GM20431 (cell line): Measurements from ENCODE around the gene PGLYRP2.
"Not testable (repeated sequence)": the region's sequence is repeated elsewhere in the genome, so short reads cannot be mapped to it uniquely, and the experiment has no call there.

Experiments
- in situ Hi-C: fragments of 300-500 bp; cut with MseI, MboI; formaldehyde crosslinking; loops from one replicate; pipeline ENCODE4 v1.15.0; 2020; ENCODE audit warnings: low sequenced_read_pairs; ENCODE audit not compliant: unreplicated experiment

The PGLYRP2 gene

GRCh38 chr19:15479391-15480345 is at the start of gene PGLYRP2:
Gene PGLYRP2, minus strand, starts transcription at chr19:15479501. Its CDS starts 130 bp downstream, at chr19:15479371.
- in situ Hi-C loops: no loop called here

DNA sequence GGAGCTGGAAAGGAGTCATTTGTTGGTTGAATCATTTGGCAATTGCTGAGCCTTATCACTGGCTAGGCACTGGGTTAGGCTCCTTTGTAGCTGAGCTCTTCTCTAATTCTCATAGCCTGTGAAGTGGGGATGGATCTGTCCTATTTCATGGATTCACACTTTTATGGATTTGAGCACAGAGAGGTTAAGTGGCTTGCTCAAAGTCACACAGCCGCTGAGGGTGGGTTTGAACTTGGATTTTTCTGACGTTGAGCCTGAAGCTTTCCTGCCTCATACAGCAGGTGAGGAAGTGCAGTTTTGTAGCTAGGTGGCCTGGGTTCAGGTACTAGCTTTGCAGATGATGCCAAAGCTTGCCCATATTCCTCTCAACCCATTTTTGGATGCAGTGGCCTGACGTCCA is 48.4 kb upstream of the PGLYRP2 start:
- in situ Hi-C loops: no loop called here

DNA sequence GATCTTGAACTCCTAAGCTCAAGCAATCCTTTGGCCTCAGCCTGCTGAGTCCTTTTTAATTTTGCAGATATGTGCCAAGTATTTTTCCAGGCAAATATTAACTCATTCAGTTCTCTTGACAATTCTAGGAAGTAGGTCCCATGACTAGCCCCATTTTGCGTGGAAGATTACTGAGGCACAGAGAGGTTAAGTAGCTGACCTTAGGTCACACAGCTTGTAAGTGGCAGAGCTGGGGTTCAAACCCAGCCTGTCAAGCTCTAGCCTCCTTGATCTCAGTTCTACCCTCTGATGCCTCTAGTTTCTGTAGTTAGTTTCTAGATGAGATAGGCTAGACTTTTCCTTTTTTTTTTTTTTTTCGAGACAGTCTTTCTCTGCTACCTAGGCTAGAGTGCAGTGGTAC is 47.1 kb upstream of the PGLYRP2 start:
- in situ Hi-C loops: no loop called here

DNA sequence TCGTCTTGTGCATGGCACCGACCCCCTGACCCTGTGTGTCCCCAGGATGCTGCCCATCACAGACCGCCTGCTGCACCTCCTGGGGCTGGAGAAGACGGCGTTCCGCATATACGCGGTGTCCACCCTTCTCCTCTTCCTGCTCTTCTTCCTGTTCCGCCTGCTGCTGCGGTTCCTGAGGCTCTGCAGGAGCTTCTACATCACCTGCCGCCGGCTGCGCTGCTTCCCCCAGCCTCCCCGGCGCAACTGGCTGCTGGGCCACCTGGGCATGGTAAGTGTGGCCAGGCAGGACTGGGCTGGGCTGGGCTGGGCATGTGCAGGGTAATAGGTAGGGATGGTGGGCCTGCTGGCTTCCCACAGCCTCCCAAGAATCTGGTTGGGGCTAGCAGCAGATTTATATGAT is 46.0 kb upstream of the PGLYRP2 start:
- in situ Hi-C loops: no loop called here

DNA sequence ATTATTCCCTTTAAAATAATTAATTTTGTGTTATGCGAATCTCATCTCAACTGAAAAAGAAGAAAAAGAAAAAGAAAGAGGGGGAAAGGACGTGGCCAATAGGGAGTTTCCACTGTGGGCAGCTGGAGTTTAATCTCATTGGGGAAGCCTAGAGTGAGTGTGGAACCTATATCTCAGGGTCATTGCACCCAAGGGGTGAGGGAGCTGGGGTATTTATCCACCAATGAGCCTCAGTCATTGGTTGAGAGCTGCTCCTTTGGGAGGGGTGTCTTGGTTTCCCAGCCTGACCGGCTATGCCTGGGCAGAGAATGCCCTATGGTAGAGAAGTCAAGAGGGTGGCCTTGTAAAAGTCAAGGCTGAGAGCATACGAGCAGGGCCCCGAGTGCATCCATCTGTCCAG is 45.5 kb upstream of the PGLYRP2 start:
- in situ Hi-C loops: no loop called here

GRCh38 chr19:15519433-15519976 is 40.2 kb upstream of the PGLYRP2 start:
- in situ Hi-C loops: no loop called here

GRCh38 chr19:15517778-15518177 is 38.5 kb upstream of the PGLYRP2 start:
- in situ Hi-C loops: no loop called here

DNA sequence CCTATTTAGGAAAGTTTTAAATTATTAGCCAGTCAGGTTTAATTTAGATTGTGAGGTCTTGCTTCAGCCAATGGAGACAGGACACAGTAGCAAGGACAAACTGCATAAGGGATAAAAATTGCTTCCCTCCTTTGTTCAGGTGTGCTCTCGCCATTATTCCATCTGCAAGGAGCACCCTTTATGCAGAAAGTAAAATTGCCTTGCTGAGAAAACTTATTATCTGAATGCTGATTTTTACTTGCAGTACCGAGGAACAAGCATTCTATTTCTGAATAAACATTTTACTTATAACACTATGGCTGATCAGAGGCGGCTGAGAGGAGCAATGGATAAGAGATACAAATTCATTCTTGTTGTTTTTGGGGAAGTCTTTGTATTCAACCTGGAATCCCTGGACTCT is 37.1 kb upstream of the PGLYRP2 start:
- in situ Hi-C loops: no loop called here

DNA sequence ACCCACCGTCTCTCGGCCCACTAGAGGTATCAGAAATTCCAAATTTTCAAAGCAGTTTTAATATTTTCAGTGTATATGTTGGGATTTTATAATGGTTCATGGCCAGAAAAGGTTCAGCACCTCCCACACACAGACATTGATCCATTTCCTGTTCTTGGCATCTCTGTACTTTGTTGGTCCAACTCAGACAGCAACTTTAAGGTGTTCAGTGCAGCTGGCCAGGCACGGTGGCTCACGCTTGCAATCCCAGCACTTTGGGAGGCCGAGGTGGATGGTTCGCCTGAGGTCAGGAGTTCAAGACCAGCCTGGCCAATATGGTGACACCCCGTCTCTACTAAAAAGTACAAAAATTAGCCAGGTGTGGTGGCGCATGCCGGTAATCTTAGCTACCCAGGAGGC is 35.9 kb upstream of the PGLYRP2 start:
- in situ Hi-C loops: not testable (repeated sequence)

- in situ Hi-C loops: no loop called here
Measured at GRCh38 chr19:15511671-15512424, 32.5 kb upstream of the PGLYRP2 start.

DNA sequence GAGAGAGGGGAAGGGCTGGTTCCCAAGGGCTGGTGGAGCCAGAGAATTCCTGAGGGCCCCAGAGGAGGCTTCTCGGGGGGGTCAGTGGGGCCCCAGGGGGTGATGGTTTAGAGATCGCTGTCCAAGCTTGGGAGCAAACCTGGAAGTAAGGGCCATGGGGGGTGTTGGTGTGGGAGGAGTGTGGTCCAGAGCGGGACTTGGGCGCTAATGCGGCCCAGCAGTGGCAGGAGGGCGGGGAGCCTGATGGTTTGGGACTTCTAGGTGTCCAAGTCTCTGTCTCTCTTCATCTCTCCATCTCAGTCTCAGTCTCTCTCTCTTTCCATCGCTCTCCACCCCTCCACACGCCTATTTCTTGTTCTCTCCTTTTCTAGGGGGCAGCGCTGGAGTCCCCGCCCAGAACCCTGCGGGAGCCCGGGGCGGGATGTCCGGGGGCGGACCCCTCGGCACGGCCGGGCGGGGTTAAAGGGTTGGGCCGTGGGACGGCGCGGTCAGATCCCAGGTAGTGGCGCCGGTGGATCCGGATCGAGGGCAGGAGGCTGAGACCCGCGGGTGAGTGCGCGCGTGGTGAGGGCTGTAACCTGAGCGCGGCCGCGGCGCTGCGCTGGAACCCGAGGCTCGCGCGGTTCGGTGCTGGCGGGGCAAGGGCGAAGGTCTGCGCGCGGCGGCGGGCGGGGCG is 28.9 kb upstream of the PGLYRP2 start, which contains the start of gene CYP4F22:
Gene CYP4F22, plus strand, starts transcription at position 491 of the 676 bp plus-strand sequence. CDS start 16,812 bp downstream, outside the sequence.
- in situ Hi-C loops: no loop called here

GRCh38 chr19:15507068-15508034 is 28.1 kb upstream of the PGLYRP2 start:
- in situ Hi-C loops: no loop called here

- in situ Hi-C loops: no loop called here
Measured at GRCh38 chr19:15506074-15506571, 26.8 kb upstream of the PGLYRP2 start.

DNA sequence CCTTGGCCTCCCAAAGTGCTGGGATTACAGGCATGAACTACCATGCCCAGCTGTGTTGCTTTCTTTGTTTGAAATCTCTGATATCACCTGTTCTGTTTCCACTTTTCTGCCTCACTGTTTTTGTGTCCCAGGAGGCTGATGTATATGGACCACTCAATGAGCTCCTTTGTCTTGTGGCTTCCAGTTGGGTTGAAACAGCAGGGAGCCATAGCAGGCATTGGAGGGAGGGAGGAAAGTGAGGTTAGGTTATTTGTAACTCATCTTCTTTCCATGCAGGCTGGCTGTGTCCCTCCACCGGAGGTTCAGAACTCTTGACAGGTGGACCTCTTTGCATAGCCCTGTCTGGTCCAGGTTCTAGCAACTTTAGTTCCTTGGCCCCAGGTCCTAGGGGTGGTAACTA is 23.0 kb upstream of the PGLYRP2 start:
- in situ Hi-C loops: no loop called here

DNA sequence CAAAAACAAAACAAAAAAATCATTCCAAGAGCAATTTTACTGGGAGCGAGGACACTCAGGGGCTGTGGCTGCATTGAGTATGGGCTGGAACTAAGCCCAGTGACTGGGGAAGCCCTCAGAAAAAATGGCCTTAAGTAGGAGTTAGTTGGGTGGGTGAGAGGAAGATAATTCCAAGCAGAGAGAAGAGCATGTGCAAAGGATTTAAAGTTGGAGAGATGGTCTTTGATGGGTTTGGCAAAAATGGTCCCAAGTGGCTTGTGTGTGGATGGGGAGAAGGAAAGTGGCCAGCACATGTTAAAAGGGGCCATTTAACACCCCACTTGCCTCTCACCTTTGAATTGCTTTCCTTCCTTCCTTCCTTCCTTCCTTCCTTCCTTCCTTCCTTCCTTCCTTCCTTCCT is 22.3 kb upstream of the PGLYRP2 start:
- in situ Hi-C loops: no loop called here

DNA sequence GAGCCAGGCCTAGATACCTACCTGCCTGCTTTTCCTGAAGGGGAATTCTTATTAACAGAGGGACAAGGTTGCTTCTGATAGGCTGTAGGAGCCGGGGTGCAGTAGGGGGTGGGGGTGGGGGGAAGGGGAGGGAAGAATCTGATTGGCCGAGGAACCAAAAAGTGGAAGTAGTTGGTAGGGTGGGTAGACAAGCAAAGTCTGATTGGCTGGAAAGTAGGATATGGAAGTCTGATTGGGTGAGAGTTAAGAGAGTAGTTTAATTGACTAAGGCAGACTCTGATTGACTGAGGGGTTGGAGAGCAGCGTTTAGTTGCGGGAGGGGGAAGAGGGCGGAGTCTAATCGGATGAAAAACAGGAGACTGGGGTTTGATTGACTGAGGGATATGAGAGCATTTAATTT is 19.6 kb upstream of the PGLYRP2 start:
- in situ Hi-C loops: no loop called here

DNA sequence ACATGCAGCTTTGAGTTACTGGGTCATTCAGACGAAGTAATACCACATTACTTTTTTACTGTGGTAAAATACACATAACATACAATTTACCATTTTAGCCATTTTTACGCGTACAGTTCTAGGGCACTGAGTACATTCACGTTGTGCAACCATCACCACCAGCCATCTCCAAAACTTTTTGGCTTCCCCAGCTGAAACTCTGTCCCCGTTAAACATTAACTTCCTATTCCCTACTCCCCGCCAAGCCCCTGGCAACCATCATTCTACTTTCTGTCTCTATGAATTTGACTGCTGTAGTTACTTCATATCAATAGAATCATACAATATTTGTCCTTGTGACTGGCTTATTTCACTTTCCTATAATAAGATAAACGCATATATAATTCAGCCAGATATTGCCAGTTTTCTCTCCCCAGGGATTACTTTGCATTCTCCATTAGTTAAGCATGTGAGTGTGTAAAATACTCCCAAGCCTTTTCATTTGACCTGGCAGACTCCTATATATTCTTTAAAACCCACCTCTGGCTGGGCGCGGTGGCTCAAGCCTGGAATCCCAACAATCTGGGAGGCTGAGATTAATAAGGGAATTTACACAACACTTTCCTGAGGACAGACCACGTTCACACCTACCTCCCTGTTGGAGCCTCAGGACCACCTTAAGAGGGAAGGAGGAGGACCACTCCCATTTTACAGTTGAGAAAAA is 19.0 kb upstream of the PGLYRP2 start:
- in situ Hi-C loops: no loop called here

DNA sequence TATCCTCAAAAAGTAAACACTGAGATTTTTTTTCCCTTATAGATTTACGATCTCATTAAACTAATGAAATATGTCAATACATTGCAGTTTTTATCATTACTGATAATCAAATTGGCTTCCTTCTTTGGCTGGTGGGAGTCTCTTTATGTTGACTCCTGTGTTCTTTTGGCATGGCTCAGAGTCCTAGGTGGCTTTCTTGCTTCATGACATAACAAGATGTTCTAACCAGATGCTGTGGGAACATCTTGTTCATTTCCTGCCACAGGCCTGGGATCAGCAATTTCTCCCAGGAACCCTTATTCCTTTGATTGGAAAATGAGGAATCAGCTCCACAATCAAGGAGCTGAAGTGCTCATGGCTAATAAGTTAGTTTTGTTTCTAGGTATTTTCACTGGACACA is 15.8 kb upstream of the PGLYRP2 start:
- in situ Hi-C loops: no loop called here
